GM18505 (cell line): ENCODE results near the gene IGF1R.

Source experiments
- ATAC-seq: cut with Tn5 transposase; IDR thresholded peaks from one replicate; pipeline ENCODE4 v1.9.1; 2021; ENCODE audit not compliant: unreplicated experiment
- POLR2A ChIP-seq: IDR thresholded peaks from 4 replicates; pipeline ENCODE4 v1.6.1; 2011; ENCODE audit warnings: borderline replicate concordance; ENCODE audit not compliant: insufficient read depth, insufficient read length; ENCODE audit errors: extremely low read depth

Gene IGF1R

GRCh38 chr15:98714922-98715321 lies 66.6 kb downstream of the IGF1R start:
- TF ChIP-seq POLR2A, result no peak
- no peak for ATAC-seq

GRCh38 chr15:98715401-98715800 lies 67.1 kb downstream of the IGF1R start:
- TF ChIP-seq POLR2A, result no peak
- ATAC-seq, result no peak

GRCh38 chr15:98715890-98716443 lies 67.6 kb downstream of the IGF1R start:
- no peak for TF ChIP-seq POLR2A
- no peak for ATAC-seq

GRCh38 chr15:98717371-98717770 lies 69.0 kb downstream of the IGF1R start:
- TF ChIP-seq POLR2A, result no peak

GRCh38 chr15:98717942-98718341 lies 69.6 kb downstream of the IGF1R start:
- TF ChIP-seq POLR2A, result no peak
- no peak for ATAC-seq

More at GRCh38 chr15:98717371-98717770, 69.0 kb downstream of the IGF1R start:
- no peak for ATAC-seq

- ATAC-seq, result no peak
- no peak for TF ChIP-seq POLR2A
Measured at GRCh38 chr15:98718426-98719136, 70.2 kb downstream of the IGF1R start.

GRCh38 chr15:98719137-98719740 lies 70.9 kb downstream of the IGF1R start:
- no peak for ATAC-seq
- no peak for TF ChIP-seq POLR2A

GRCh38 chr15:98720031-98720430 lies 71.7 kb downstream of the IGF1R start:
- ATAC-seq, result no peak
- no peak for TF ChIP-seq POLR2A

- TF ChIP-seq POLR2A, result no peak
- no peak for ATAC-seq
Measured at GRCh38 chr15:98720577-98721565, 72.5 kb downstream of the IGF1R start.

- no peak for ATAC-seq
- no peak for TF ChIP-seq POLR2A
Measured at GRCh38 chr15:98722209-98722608, 73.9 kb downstream of the IGF1R start.

GRCh38 chr15:98722645-98723044 lies 74.3 kb downstream of the IGF1R start:
- TF ChIP-seq POLR2A, result no peak
- no peak for ATAC-seq

- ATAC-seq, result no peak
- TF ChIP-seq POLR2A, result no peak
Measured at GRCh38 chr15:98723195-98723594, 74.9 kb downstream of the IGF1R start.

GRCh38 chr15:98724048-98724447 lies 75.7 kb downstream of the IGF1R start:
- TF ChIP-seq POLR2A, result no peak
- ATAC-seq, result no peak
